WTC11 (cell line): ENCODE measurements around the gene ACOT2.
"Not testable (repeated sequence)": the region's sequence is repeated elsewhere in the genome, so short reads cannot be mapped to it uniquely, and the experiment has no call there.

Experiments
- CREM ChIP-seq: sonication (generic); formaldehyde crosslinking; IDR thresholded peaks from 2 replicates; pipeline ENCODE4 v1.8.1; 2022; ENCODE audit warnings: mild to moderate bottlenecking, missing genetic modification reagents, moderate library complexity
- E2F4 ChIP-seq: sonication (generic); formaldehyde crosslinking; IDR thresholded peaks from 2 replicates; pipeline ENCODE4 v1.8.1; 2022; ENCODE audit warnings: low read depth, mild to moderate bottlenecking, moderate library complexity, missing genetic modification reagents, borderline replicate concordance
- GABPB1 ChIP-seq: sonication (generic); formaldehyde crosslinking; IDR thresholded peaks from 2 replicates; pipeline ENCODE4 v1.8.1; 2023; ENCODE audit warnings: mild to moderate bottlenecking, missing genetic modification reagents
- JAZF1 ChIP-seq: fragments of 250-450 bp; sonication (Bioruptor Pico); IDR thresholded peaks from 2 replicates; pipeline ENCODE4 v1.9.0; 2021; ENCODE audit warnings: moderate library complexity, mild to moderate bottlenecking, inconsistent platforms
- NFE2L1 ChIP-seq: sonication (generic); formaldehyde crosslinking; IDR thresholded peaks from 2 replicates; pipeline ENCODE4 v1.8.1; 2023; ENCODE audit warnings: missing genetic modification reagents
- NR2C2 ChIP-seq: sonication (generic); formaldehyde crosslinking; IDR thresholded peaks from 2 replicates; pipeline ENCODE4 v1.8.0; 2022; ENCODE audit warnings: mild to moderate bottlenecking, missing genetic modification reagents
- RELA ChIP-seq: sonication (generic); formaldehyde crosslinking; IDR thresholded peaks from 2 replicates; pipeline ENCODE4 v1.8.1; 2022; ENCODE audit warnings: missing genetic modification reagents, mild to moderate bottlenecking, borderline replicate concordance
- ZNF138 ChIP-seq: sonication (generic); formaldehyde crosslinking; conservative IDR thresholded peaks from 2 replicates; pipeline ENCODE4 v1.8.1; 2022; ENCODE audit warnings: mild to moderate bottlenecking, moderate library complexity, missing genetic modification reagents
- TF ChIP-seq, protein P1 (sequence below): fragments of 200-600 bp; IDR thresholded peaks from 2 replicates; pipeline ENCODE4 v1.8.0; 2022; ENCODE audit warnings: antibody characterized with exemption

GRCh38 chr14:73568886-73569184 is 178 bp upstream of the ACOT2 start:
- TF ChIP-seq, protein P1, sequence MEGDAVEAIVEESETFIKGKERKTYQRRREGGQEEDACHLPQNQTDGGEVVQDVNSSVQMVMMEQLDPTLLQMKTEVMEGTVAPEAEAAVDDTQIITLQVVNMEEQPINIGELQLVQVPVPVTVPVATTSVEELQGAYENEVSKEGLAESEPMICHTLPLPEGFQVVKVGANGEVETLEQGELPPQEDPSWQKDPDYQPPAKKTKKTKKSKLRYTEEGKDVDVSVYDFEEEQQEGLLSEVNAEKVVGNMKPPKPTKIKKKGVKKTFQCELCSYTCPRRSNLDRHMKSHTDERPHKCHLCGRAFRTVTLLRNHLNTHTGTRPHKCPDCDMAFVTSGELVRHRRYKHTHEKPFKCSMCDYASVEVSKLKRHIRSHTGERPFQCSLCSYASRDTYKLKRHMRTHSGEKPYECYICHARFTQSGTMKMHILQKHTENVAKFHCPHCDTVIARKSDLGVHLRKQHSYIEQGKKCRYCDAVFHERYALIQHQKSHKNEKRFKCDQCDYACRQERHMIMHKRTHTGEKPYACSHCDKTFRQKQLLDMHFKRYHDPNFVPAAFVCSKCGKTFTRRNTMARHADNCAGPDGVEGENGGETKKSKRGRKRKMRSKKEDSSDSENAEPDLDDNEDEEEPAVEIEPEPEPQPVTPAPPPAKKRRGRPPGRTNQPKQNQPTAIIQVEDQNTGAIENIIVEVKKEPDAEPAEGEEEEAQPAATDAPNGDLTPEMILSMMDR, result not testable (repeated sequence)
- not testable (repeated sequence) for TF ChIP-seq GABPB1 (CRISPR knock-in tag); JAZF1; CREM (CRISPR knock-in tag); E2F4 (CRISPR knock-in tag); ZNF138 (CRISPR knock-in tag); RELA (CRISPR knock-in tag); NR2C2 (CRISPR knock-in tag); NFE2L1 (CRISPR knock-in tag)
